ENCODE data around the gene KIR2DL4. TPM values are rescaled to one million over a fixed set of nuclear protein-coding genes. Genes with fewer than 3 reads are reported as not detected.

KIR2DL4 gene
- total RNA-seq, 2 experiments from 2014 or later: not detected

- Histone ChIP-seq H3K9me3 (ENCODE audit: control insufficient read depth in 1 of 2, insufficient read depth in 1 of 2, low read length in 2 of 2) (peaks cover 0 to 4% of the 10 kb centered on the region in 2 experiments), H3K36me3 (ENCODE audit: insufficient read depth, low read length) (no peaks in the 10 kb centered on the region), H3K4me1 (ENCODE audit: insufficient read depth, low read length) (no peaks in the 10 kb centered on the region), H3K27ac (ENCODE audit: low read depth in 1 of 2, low read length in 2 of 2) (no peak overlapping the region), H3K4me3 (ENCODE audit: low read length) (no peak overlapping the region), H3K27me3 (ENCODE audit: control insufficient read depth in 1 of 2, insufficient read depth in 2 of 2, low read length in 2 of 2) (peaks cover 0 to 2% of the 10 kb centered on the region in 2 experiments)
- H3K36me3 Mint-ChIP-seq (ENCODE audit: low read depth): no peaks in the 10 kb centered on the region
- no peak for ATAC-seq (ENCODE audit: poor library complexity)
- H3K27me3 Mint-ChIP-seq: peaks cover 33% of the 10 kb centered on the region
- intact Hi-C loops (cut with DNase I, micrococcal nuclease): no loop called here
- no peaks in the 10 kb centered on the region for H3K9me3 Mint-ChIP-seq
- DNase-seq: no peak
- ChIA-PET CTCF (no interaction called here), POLR2A (no interaction called here)
- no peak overlapping the region for H3K27ac Mint-ChIP-seq
- peaks cover 12% of the 10 kb centered on the region for H3K4me1 Mint-ChIP-seq (ENCODE audit: low read depth)
- no peak overlapping the region for H3K4me3 Mint-ChIP-seq
- TF ChIP-seq CTCF (IDR thresholded peaks at IDR 0.05): no peak
These were observed 11.9 kb upstream of the KIR2DL4 start for GRCh38 chr19:54791476-54791875.

GRCh38 chr19:54792814-54793213 lies 10.6 kb upstream of the KIR2DL4 start:
- H3K36me3 ChIP-seq (ENCODE audit: insufficient read depth, low read length): no peaks in the 10 kb centered on the region
- TF ChIP-seq CTCF (IDR thresholded peaks at IDR 0.05): no peak
- Mint-ChIP-seq H3K4me3 (peak overlapping the region; percentile 59), H3K9me3 (no peaks in the 10 kb centered on the region), H3K27me3 (peaks cover 36% of the 10 kb centered on the region), H3K4me1 (ENCODE audit: low read depth) (peaks cover 12% of the 10 kb centered on the region), H3K36me3 (ENCODE audit: low read depth) (no peaks in the 10 kb centered on the region), H3K27ac (no peak overlapping the region)
- no peaks in the 10 kb centered on the region for H3K4me1 ChIP-seq (ENCODE audit: insufficient read depth, low read length)
- peak overlapping the region; percentile 42 for H3K4me3 ChIP-seq (ENCODE audit: low read length)
- CTCF ChIA-PET: no interaction called here
- H3K27me3 ChIP-seq (ENCODE audit: control insufficient read depth in 1 of 2, insufficient read depth in 2 of 2, low read length in 2 of 2): peaks cover 4 to 9% of the 10 kb centered on the region in 2 experiments
- intact Hi-C loops (cut with DNase I, micrococcal nuclease): no loop called here
- no peak overlapping the region for H3K27ac ChIP-seq (ENCODE audit: low read depth in 1 of 2, low read length in 2 of 2)
- peak in 2 of 14 experiments; percentile 16 to 35 for DNase-seq
- peaks cover 0 to 4% of the 10 kb centered on the region in 2 experiments for H3K9me3 ChIP-seq (ENCODE audit: control insufficient read depth in 1 of 2, insufficient read depth in 1 of 2, low read length in 2 of 2)
- no peak for ATAC-seq (ENCODE audit: poor library complexity)
- POLR2A ChIA-PET: no interaction called here

- CTCF ChIA-PET: no interaction called here
- ATAC-seq (ENCODE audit: poor library complexity): no peak
These were observed 7.7 kb upstream of the KIR2DL4 start for GRCh38 chr19:54795758-54796157.

More at GRCh38 chr19:54795758-54796157, 7.7 kb upstream of the KIR2DL4 start:
- Histone ChIP-seq H3K27ac (ENCODE audit: low read depth in 1 of 2, low read length in 2 of 2) (no peak overlapping the region), H3K4me1 (ENCODE audit: insufficient read depth, low read length) (no peaks in the 10 kb centered on the region), H3K9me3 (ENCODE audit: control insufficient read depth in 1 of 2, insufficient read depth in 1 of 2, low read length in 2 of 2) (no peaks in the 10 kb centered on the region), H3K27me3 (ENCODE audit: control insufficient read depth in 1 of 2, insufficient read depth in 2 of 2, low read length in 2 of 2) (peaks cover 5 to 9% of the 10 kb centered on the region in 2 experiments), H3K36me3 (ENCODE audit: insufficient read depth, low read length) (no peaks in the 10 kb centered on the region), H3K4me3 (ENCODE audit: low read length) (no peak overlapping the region)
- intact Hi-C loops (cut with DNase I, micrococcal nuclease): no loop called here
- no peak for TF ChIP-seq CTCF (IDR thresholded peaks at IDR 0.05)
- POLR2A ChIA-PET: no interaction called here
- Mint-ChIP-seq H3K9me3 (peaks cover 3% of the 10 kb centered on the region), H3K27ac (no peak overlapping the region), H3K4me3 (no peak overlapping the region), H3K4me1 (ENCODE audit: low read depth) (peaks cover 12% of the 10 kb centered on the region), H3K27me3 (peaks cover 47% of the 10 kb centered on the region), H3K36me3 (ENCODE audit: low read depth) (no peaks in the 10 kb centered on the region)
- peak in 2 of 14 experiments; percentile 15 to 27 for DNase-seq
